ENCODE data around the gene CYP27C1. TPM values are rescaled to one million over a fixed set of nuclear protein-coding genes. Genes with fewer than 3 reads are reported as not detected.
"Not testable (repeated sequence)": the region's sequence is repeated elsewhere in the genome, so short reads cannot be mapped to it uniquely, and the experiment has no call there.

CYP27C1 gene
- total RNA-seq, 1 experiment from 2014 or later, result 0.11 TPM

DNA sequence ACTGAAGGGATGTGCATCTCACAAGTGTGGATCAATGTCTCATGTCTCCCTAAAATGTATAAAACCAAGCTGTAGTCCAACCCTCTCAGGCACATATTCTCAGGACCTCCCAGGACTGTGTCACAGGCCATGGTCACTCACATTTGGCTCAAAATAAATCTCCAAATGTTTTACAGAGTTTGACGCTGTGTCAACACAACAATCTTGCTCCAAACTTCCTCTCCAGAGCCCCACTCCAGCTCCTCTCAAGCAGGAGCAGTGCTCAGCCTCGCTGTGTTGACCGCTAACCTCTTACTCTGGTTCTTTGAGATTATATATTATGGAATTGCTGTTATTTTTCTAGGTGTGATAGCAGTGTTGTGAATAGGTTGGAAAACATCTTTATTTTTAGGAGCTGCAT, 56.2 kb downstream of the CYP27C1 start:
- ChIA-PET CTCF (interaction anchor here (0.9 kb wide), 2 partner anchors 33 to 48 kb away, joined by 3 read pairs; no protein-coding TSS in a partner anchor), POLR2A (no interaction called here)
- peak in 1 of 2 experiments; percentile 17 for DNase-seq
- no peak overlapping the region for H3K4me3 Mint-ChIP-seq (ENCODE audit: unreplicated experiment)
- H3K27ac Mint-ChIP-seq (ENCODE audit: unreplicated experiment), result peak overlapping the region; percentile 41
- TF ChIP-seq, protein P1, sequence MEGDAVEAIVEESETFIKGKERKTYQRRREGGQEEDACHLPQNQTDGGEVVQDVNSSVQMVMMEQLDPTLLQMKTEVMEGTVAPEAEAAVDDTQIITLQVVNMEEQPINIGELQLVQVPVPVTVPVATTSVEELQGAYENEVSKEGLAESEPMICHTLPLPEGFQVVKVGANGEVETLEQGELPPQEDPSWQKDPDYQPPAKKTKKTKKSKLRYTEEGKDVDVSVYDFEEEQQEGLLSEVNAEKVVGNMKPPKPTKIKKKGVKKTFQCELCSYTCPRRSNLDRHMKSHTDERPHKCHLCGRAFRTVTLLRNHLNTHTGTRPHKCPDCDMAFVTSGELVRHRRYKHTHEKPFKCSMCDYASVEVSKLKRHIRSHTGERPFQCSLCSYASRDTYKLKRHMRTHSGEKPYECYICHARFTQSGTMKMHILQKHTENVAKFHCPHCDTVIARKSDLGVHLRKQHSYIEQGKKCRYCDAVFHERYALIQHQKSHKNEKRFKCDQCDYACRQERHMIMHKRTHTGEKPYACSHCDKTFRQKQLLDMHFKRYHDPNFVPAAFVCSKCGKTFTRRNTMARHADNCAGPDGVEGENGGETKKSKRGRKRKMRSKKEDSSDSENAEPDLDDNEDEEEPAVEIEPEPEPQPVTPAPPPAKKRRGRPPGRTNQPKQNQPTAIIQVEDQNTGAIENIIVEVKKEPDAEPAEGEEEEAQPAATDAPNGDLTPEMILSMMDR (IDR thresholded peaks at IDR 0.05; ENCODE audit: insufficient read depth in 1 of 2, low read depth in 1 of 2, low read length in 1 of 2, severe bottlenecking in 1 of 2, unreplicated experiment in 1 of 2), result no peak
- H3K9me3 Mint-ChIP-seq (ENCODE audit: unreplicated experiment), result no peaks in the 10 kb centered on the region
- BruUV-seq (replicated peaks), result no TSS peak
- no peaks in the 10 kb centered on the region for H3K36me3 Mint-ChIP-seq (ENCODE audit: insufficient read depth, unreplicated experiment)
- Histone ChIP-seq H3K4me3 (ENCODE audit: low read depth, low read length) (no peak overlapping the region), H3K36me3 (ENCODE audit: control insufficient read depth, insufficient read depth, low read length) (no peaks in the 10 kb centered on the region), H3K4me1 (peaks cover 73% of the 10 kb centered on the region), H3K9me3 (no peaks in the 10 kb centered on the region), H3K27me3 (replicated peaks; ENCODE audit: control insufficient read depth, insufficient read depth, low read length) (no peaks in the 10 kb centered on the region)
- no peaks in the 10 kb centered on the region for H3K27me3 Mint-ChIP-seq (ENCODE audit: insufficient read depth, unreplicated experiment)
- H3K4me1 Mint-ChIP-seq (ENCODE audit: low read depth, unreplicated experiment), result peaks cover 46% of the 10 kb centered on the region
- intact Hi-C loops (cut with micrococcal nuclease; ENCODE audit: unreplicated experiment), result loop anchor here (1.0 kb wide), 1 partner anchor 57 kb away; the partner anchor contains the start of gene BIN1

DNA sequence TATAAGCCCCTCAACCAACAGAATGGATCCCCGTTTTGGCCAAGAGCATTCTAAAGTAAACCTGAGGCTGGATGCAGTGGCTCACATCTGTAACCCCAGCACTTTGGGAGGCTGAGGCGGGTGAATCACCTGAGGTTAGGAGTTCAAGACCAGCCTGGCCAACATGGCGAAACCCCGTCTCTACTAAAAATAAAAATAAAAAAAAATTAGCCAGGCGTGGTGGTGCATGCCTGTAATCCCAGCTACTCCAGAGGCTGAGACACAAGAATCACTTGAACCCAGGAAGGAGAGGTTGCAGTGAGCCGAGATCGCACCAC, 57.1 kb downstream of the CYP27C1 start:
- H3K27me3 Mint-ChIP-seq (ENCODE audit: insufficient read depth, unreplicated experiment); H3K9me3 ChIP-seq; H3K4me3 Mint-ChIP-seq (ENCODE audit: unreplicated experiment); H3K27me3 ChIP-seq (replicated peaks; ENCODE audit: control insufficient read depth, insufficient read depth, low read length); DNase-seq; H3K36me3 Mint-ChIP-seq (ENCODE audit: insufficient read depth, unreplicated experiment); BruUV-seq (replicated peaks); H3K4me3 ChIP-seq (ENCODE audit: low read depth, low read length); POLR2A ChIA-PET; H3K9me3 Mint-ChIP-seq (ENCODE audit: unreplicated experiment); H3K36me3 ChIP-seq (ENCODE audit: control insufficient read depth, insufficient read depth, low read length); H3K27ac Mint-ChIP-seq (ENCODE audit: unreplicated experiment): not testable (repeated sequence)
- intact Hi-C loops (cut with micrococcal nuclease; ENCODE audit: unreplicated experiment), result loop anchor here (1.0 kb wide), 1 partner anchor 56 kb away; the partner anchor contains the start of gene BIN1
- CTCF ChIA-PET, result interaction anchor here (0.9 kb wide), 1 partner anchor 48 kb away, joined by 3 read pairs; no protein-coding TSS in a partner anchor
- peaks cover 47% of the 10 kb centered on the region for H3K4me1 Mint-ChIP-seq (ENCODE audit: low read depth, unreplicated experiment)
- peaks cover 78% of the 10 kb centered on the region for H3K4me1 ChIP-seq

DNA sequence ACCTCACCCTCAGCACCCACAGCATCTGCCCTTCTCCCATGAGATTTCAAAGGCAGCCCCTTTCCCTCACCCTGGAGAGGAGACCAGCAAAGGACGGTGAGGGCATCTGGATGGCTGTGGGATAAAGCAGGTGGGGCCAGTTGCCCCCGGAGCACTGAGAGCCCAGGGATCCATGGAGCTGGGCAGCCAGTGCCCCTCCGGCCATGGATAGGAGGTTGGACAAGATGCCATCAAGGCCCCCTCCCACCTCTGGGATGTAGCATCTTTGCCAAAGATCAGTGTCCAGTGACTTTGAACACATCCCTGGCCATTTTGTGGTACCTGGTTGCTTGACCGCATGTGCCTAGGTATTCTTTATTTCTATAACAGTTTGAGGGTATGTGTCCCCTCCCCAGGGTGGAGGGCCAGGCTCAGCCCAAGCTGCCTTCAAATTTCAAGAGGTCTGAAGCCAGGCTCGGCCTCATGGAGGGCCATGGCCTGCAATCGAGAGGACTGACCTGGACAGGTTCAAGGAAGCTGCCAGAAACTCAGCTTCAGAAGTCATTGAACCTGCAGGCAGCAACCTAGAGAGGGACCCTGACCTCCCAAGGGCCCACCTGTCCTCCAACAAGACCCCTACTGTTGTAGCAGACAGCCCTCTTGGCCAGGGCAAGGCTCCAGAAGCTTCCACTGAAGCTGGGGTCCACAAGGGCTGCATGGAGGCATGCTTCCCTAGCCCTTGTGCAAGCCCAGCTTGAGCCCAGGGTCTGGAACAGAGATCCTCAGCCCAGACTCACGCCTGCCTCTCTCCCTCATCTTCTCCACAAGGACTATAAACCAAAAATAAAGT, 57.6 kb downstream of the CYP27C1 start:
- H3K27me3 ChIP-seq (replicated peaks; ENCODE audit: control insufficient read depth, insufficient read depth, low read length), result no peaks in the 10 kb centered on the region
- ChIA-PET POLR2A (no interaction called here), CTCF (interaction anchor here (1.4 kb wide), 1 partner anchor 94 kb away, joined by 6 read pairs; no protein-coding TSS in a partner anchor)
- no peak for DNase-seq
- intact Hi-C loops (cut with micrococcal nuclease; ENCODE audit: unreplicated experiment), result loop anchor here (1.0 kb wide), 1 partner anchor 55 kb away; the partner anchor contains the start of gene BIN1
- H3K9me3 ChIP-seq, result no peaks in the 10 kb centered on the region
- H3K36me3 Mint-ChIP-seq (ENCODE audit: insufficient read depth, unreplicated experiment), result no peaks in the 10 kb centered on the region
- no peak overlapping the region for H3K4me3 Mint-ChIP-seq (ENCODE audit: unreplicated experiment)
- TF ChIP-seq, protein P1 (IDR thresholded peaks at IDR 0.05; ENCODE audit: insufficient read depth in 1 of 2, low read depth in 1 of 2, low read length in 1 of 2, severe bottlenecking in 1 of 2, unreplicated experiment in 1 of 2), result no peak
- peak overlapping the region; percentile 58 for H3K27ac Mint-ChIP-seq (ENCODE audit: unreplicated experiment)
- no TSS peak for BruUV-seq (replicated peaks)
- no peaks in the 10 kb centered on the region for H3K27me3 Mint-ChIP-seq (ENCODE audit: insufficient read depth, unreplicated experiment)
- no peaks in the 10 kb centered on the region for H3K36me3 ChIP-seq (ENCODE audit: control insufficient read depth, insufficient read depth, low read length)
- H3K4me3 ChIP-seq (ENCODE audit: low read depth, low read length), result no peak overlapping the region
- no peaks in the 10 kb centered on the region for H3K9me3 Mint-ChIP-seq (ENCODE audit: unreplicated experiment)
- H3K4me1 Mint-ChIP-seq (ENCODE audit: low read depth, unreplicated experiment), result peaks cover 53% of the 10 kb centered on the region
- peaks cover 79% of the 10 kb centered on the region for H3K4me1 ChIP-seq

Measured in Caco-2 (cell line).